ENCODE measurements around the gene KCNJ4.

The KCNJ4 gene

DNA sequence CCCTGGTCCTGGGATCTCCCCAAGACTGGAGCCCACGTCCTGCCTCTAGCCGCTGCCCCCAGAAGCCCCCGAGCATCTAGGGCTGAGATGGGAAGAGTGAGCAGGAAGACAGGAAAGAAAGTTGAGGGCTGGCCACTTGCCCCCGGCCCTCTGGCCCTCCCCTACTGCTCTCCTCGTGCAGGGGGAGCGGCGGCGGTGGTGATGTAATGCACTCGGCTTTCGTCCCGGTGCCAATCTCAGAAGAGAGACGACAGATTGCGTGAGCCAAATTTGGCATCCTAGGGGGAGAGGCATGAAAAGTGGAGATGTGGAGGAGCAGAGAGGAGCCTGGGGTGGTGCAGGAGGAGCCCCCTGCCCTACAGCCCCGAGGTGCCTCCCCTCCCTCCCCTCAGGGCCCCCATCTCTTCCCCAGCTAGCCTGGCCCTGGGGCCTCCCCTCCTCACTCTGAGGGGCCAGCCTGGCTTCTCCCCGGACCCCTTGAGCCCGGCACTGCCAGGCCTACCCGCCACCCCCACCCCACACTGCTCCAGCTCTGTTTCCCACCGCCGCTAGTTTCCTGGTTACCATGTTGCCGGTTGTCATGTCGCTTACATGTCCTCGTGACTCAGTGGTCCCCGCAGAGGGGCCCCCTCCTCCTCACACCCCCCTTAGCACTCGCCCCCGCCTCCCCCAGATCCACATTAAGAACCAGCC is 2.5 kb downstream of the KCNJ4 start:
- no peak for DNase-seq (ENCODE audit: low read depth)
- TF ChIP-seq, protein P1, sequence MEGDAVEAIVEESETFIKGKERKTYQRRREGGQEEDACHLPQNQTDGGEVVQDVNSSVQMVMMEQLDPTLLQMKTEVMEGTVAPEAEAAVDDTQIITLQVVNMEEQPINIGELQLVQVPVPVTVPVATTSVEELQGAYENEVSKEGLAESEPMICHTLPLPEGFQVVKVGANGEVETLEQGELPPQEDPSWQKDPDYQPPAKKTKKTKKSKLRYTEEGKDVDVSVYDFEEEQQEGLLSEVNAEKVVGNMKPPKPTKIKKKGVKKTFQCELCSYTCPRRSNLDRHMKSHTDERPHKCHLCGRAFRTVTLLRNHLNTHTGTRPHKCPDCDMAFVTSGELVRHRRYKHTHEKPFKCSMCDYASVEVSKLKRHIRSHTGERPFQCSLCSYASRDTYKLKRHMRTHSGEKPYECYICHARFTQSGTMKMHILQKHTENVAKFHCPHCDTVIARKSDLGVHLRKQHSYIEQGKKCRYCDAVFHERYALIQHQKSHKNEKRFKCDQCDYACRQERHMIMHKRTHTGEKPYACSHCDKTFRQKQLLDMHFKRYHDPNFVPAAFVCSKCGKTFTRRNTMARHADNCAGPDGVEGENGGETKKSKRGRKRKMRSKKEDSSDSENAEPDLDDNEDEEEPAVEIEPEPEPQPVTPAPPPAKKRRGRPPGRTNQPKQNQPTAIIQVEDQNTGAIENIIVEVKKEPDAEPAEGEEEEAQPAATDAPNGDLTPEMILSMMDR (IDR thresholded peaks at IDR 0.05; ENCODE audit: insufficient read depth, low read depth, low read length, missing control alignments), result no peak

DNA sequence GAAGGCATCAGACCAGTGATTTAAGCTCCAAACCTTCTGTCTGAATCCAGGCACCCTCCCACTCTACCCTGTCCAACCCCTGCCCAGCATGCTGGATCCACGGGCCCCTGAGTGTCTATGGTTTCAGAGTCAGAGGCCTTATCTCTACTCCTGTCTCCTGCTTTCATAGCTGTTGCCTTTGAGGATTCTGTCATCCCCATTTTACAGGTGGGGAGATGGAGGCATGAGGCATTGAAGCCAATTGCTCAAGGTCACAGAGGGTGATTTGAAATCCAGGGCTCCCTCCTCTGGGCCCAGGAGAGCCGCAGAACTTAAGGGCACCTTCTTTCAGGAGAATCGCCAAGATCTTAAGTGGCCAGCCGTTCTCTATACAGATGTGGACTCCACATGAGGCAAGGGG is 3.1 kb downstream of the KCNJ4 start:
- TF ChIP-seq, protein P1 (IDR thresholded peaks at IDR 0.05; ENCODE audit: insufficient read depth, low read depth, low read length, missing control alignments), result no peak
- DNase-seq (ENCODE audit: low read depth), result no peak
- H3K4me3 ChIP-seq (ENCODE audit: low read depth, low read length), result no peak overlapping the region

More for the DNA sequence above, 2.5 kb downstream of the KCNJ4 start:
- H3K4me3 ChIP-seq (ENCODE audit: low read depth, low read length), result no peak overlapping the region

DNA sequence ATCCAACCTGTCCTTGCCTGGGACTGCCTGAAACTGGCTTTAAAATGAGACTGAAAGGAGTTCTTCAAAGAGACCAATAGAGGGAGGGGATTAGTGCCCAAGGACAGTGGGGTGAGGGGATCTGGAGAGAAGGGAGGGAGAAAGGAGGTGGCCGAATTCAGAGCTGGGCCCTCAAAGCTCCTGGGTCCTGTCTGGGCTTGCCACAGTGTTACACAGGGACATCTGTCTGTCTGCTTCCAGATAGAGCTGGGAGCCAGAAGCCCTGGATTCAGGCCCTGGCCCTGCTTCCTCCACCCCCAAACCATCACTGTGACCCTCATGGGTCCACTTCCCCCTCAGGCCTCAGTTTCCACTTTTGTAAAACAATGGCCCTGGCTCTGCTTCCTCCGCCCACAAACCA is 3.6 kb downstream of the KCNJ4 start:
- TF ChIP-seq, protein P1 (IDR thresholded peaks at IDR 0.05; ENCODE audit: insufficient read depth, low read depth, low read length, missing control alignments), result no peak
- H3K4me3 ChIP-seq (ENCODE audit: low read depth, low read length), result no peak overlapping the region
- DNase-seq (ENCODE audit: low read depth), result no peak

DNA sequence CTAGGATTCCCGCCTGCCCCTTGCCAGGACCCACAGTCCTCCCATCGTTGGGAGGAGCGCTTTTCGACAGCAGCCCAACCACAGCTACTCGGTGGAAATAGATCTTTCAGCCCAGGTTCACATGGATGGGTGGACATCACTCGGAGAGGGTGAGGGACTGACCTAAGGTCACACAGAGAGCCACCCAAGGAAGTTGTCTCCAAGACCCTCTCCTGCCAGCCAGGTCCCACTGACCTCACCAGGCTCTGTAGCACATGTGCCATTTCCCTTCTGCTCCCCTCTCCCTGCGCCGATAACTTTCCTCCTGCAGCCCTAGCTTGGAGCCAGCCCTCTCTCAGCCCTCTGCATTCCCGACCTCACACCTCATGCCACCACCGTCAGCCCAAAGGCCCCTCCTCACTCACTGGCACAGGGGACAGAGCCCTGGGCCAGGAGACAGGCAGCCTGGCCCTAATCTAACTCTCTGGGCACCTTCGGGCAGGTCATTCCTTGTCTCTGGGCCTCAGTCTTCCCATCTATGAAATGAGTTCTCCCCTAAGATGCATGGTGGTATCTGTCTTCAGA is 4.7 kb downstream of the KCNJ4 start:
- TF ChIP-seq, protein P1 (IDR thresholded peaks at IDR 0.05; ENCODE audit: insufficient read depth, low read depth, low read length, missing control alignments), result no peak
- no peak overlapping the region for H3K4me3 ChIP-seq (ENCODE audit: low read depth, low read length)
- no peak for DNase-seq (ENCODE audit: low read depth)

DNA sequence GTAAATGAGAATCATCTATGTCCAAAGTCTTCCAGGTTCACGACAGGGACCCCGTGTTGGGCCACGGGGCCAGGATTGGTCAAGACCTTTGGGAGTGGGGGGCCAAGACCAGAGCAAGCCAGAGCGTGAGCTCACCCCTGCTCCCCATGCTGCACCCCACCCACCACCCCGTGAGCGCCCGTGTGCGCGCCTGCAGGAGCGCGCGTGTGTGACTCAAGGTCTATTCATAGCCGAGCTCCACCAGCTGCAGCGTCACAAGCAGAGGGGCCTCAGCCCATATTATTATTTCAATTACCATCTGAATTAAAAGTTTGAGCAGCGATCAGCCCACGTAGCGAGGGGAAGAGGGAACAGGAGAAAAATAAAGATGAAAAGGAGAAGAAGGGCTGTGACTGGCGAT is 5.2 kb downstream of the KCNJ4 start:
- TF ChIP-seq, protein P1 (IDR thresholded peaks at IDR 0.05; ENCODE audit: insufficient read depth, low read depth, low read length, missing control alignments), result no peak
- H3K4me3 ChIP-seq (ENCODE audit: low read depth, low read length), result no peak overlapping the region
- DNase-seq (ENCODE audit: low read depth), result no peak

DNA sequence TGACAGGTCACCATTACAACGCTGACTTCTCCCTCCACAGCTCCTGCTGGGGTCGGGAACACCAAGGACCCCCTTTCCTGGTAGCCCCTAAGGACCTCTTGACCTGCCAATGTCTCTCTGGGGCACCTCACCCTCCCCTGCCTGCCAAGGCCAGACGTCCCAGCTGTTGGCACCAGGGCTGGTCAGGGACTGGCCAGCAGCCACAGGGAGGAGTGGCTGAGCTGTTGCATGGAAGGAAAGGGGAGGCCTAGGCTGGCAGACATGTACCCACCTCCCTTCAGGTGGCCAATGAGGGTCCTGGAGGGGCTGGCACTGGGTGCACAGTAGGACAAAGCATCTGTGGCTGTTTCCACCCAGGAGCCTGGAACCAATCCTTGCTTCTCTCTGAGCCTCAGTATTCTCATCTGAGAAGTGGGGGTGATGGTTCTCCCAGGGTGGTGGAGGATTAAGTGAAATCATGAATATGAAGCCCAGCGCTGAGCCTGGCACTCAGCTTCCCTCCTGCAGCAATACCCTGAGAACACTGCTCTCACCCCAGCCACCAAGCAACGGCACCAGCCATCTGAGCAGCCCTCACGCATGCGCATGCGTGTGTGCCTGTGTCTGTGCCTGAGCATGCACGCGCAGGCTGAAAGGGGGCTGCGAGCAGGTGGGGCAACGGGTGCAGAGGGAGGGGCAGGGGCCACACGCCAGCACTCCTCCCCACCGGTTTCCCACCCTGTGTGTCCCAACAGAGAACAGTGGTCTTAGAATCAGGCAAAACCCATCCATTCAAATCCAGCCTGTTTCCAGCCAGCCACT is 5.9 kb downstream of the KCNJ4 start:
- no peak overlapping the region for H3K4me3 ChIP-seq (ENCODE audit: low read depth, low read length)
- TF ChIP-seq, protein P1 (IDR thresholded peaks at IDR 0.05; ENCODE audit: insufficient read depth, low read depth, low read length, missing control alignments), result no peak
- DNase-seq (ENCODE audit: low read depth), result no peak

Measured in GM12865 (cell line).